Muscle of leg (tissue), 11 donors: ENCODE measurements around the gene GREB1. TPM values are rescaled to one million over a fixed set of nuclear protein-coding genes. Genes with fewer than 3 reads are reported as not detected.

Source experiments
- DNase-seq: peaks from one replicate; pipeline ENCODE4 v3.0.0; 2013
- H3K27ac ChIP-seq: one replicate; pipeline ENCODE4 v1.5.1; 2013; ENCODE audit warnings: mild to moderate bottlenecking, low read length, control low read depth
- H3K27me3 ChIP-seq: one replicate; pipeline ENCODE4 v1.6.1; 2013; ENCODE audit warnings: low read length; ENCODE audit not compliant: control insufficient read depth, insufficient read depth
- H3K36me3 ChIP-seq: one replicate; pipeline ENCODE4 v1.6.1; 2013; ENCODE audit warnings: low read length; ENCODE audit not compliant: control insufficient read depth, insufficient read depth
- H3K4me1 ChIP-seq: one replicate; pipeline ENCODE4 v1.6.1; 2013; ENCODE audit warnings: low read length; ENCODE audit not compliant: control insufficient read depth, insufficient read depth
- H3K4me3 ChIP-seq: one replicate; pipeline ENCODE4 v1.5.1; 2013; ENCODE audit warnings: low read length, control low read depth
- H3K9me3 ChIP-seq: replicated peaks from 2 replicates; pipeline ENCODE4 v1.6.1; 2013; ENCODE audit warnings: low read depth, low read length; ENCODE audit not compliant: control insufficient read depth
- WGBS: methylation state at CpG from one replicate; pipeline ENCODE4 v1.1.5; 2013; ENCODE audit warnings: missing lambda C conversion rate; ENCODE audit not compliant: insufficient coverage; 5-methylcytosine and 5-hydroxymethylcytosine counted together
- polyA plus RNA-seq, 8 donors: library from polyadenylated mRNA; unstranded; fragments of 120-200 nt; gene quantifications; one replicate each; pipeline versions ENCODE4 v1.2.1 to v1.2.3, GENCODE V29; 2013; ENCODE audit warnings: inconsistent platforms in 1 of 8, low replicate concordance in 1 of 8; ENCODE audit not compliant: insufficient read length in 8 of 8, insufficient read depth in 1 of 8
- total RNA-seq: library from RNA; stranded (reverse); fragments of 120-200 nt; gene quantifications from one replicate; pipeline ENCODE4 v1.2.4, GENCODE V29; 2013

The GREB1 gene
- total and polyA plus RNA-seq, 9 donors = 6.5 to 14.4 (median 10.5) TPM

GRCh38 chr2:11560806-11561205, 27.0 kb downstream of the GREB1 start:
- no CpG with 5 or more reads among the region's 3 CpGs for WGBS
- no peak overlapping the region for H3K27ac ChIP-seq
- H3K9me3 ChIP-seq = no peaks in the 10 kb centered on the region
- peaks cover 5% of the 10 kb centered on the region for H3K4me1 ChIP-seq
- H3K27me3 ChIP-seq = peaks cover 3% of the 10 kb centered on the region
- DNase-seq = no peak
- H3K4me3 ChIP-seq = no peak overlapping the region
- peaks cover 2% of the 10 kb centered on the region for H3K36me3 ChIP-seq

GRCh38 chr2:11562011-11562410, 28.2 kb downstream of the GREB1 start:
- no peaks in the 10 kb centered on the region for H3K9me3 ChIP-seq
- 81% methylated on average over 5 of the region's 10 CpGs for WGBS
- no peak overlapping the region for H3K4me3 ChIP-seq
- H3K27ac ChIP-seq = no peak overlapping the region
- H3K4me1 ChIP-seq = peaks cover 5% of the 10 kb centered on the region
- H3K36me3 ChIP-seq = peaks cover 6% of the 10 kb centered on the region
- DNase-seq = no peak
- H3K27me3 ChIP-seq = no peaks in the 10 kb centered on the region

- H3K9me3 ChIP-seq = no peaks in the 10 kb centered on the region
- H3K36me3 ChIP-seq = peaks cover 6% of the 10 kb centered on the region
- H3K27me3 ChIP-seq = no peaks in the 10 kb centered on the region
- WGBS = 81% methylated on average over 5 of the region's 5 CpGs
- H3K27ac ChIP-seq = no peak overlapping the region
- peaks cover 5% of the 10 kb centered on the region for H3K4me1 ChIP-seq
- no peak for DNase-seq
- no peak overlapping the region for H3K4me3 ChIP-seq
Observed at GRCh38 chr2:11562476-11562875, 28.6 kb downstream of the GREB1 start.

GRCh38 chr2:11563784-11564666, 30.2 kb downstream of the GREB1 start:
- Histone ChIP-seq H3K27ac (no peak overlapping the region), H3K4me1 (no peaks in the 10 kb centered on the region), H3K9me3 (no peaks in the 10 kb centered on the region), H3K27me3 (no peaks in the 10 kb centered on the region), H3K4me3 (no peak overlapping the region), H3K36me3 (peaks cover 6% of the 10 kb centered on the region)
- WGBS = 95% methylated on average over 7 of the region's 8 CpGs
- DNase-seq = no peak

DNA sequence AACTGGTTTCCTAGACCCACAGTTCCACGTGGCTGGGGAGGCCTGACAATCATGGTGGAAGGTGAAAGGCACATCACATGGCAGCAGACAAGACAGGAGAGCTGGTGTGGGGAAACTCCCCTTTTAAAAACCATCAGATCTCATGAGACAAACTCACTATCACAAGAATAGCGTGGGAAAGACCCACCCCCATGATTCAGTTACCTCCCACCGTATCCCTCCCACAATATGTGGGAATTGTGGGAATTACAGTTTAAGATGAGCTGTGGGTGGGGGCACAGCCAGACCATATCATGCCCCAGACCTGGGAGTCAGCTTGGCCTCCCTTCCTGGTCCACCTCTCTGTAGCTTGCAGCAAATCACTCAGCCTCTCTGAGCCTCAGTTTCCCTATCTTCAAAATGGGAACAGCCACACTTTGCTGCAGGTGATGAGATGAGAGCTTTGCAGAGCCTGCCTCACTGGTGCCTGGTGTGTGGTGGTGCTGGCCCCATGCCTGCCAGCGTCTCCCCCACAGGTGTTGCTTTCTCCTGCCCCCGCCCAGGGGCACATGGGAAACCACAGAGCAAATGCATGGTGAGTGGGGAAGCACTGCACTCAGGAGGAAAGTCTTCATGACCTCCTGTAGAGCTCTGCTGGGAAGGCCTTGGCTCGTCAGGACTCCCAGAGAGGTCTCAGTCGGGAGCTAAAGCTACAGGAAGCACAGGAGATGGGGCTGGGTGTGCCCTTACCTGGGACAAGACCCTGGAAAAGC, 31.1 kb downstream of the GREB1 start:
- H3K27ac ChIP-seq = no peak overlapping the region
- 100% methylated on average over 3 of the region's 7 CpGs for WGBS
- H3K27me3 ChIP-seq = no peaks in the 10 kb centered on the region
- H3K4me3 ChIP-seq = no peak overlapping the region
- H3K36me3 ChIP-seq = peaks cover 6% of the 10 kb centered on the region
- no peaks in the 10 kb centered on the region for H3K4me1 ChIP-seq
- H3K9me3 ChIP-seq = no peaks in the 10 kb centered on the region
- no peak for DNase-seq

DNA sequence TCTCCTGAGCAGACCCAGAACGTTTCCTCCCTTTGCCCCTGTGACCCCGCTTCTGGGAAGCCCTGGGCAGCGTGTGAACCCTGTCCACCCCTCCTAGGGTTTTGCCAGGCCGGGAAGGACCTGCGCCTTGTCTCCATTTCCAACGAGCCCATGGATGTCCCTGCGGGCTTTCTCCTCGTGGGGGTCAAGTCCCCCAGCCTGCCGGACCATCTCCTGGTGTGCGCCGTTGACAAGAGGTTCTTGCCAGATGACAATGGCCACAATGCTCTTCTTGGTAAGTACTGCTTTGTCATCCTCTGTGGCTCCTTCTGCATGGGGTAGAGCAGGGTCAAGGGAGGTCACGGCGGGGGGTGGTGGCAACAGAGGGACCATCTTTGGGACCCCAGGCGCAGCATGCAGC, 32.5 kb downstream of the GREB1 start:
- Histone ChIP-seq H3K4me1 (no peaks in the 10 kb centered on the region), H3K27ac (no peak overlapping the region), H3K4me3 (no peak overlapping the region), H3K9me3 (no peaks in the 10 kb centered on the region), H3K36me3 (peaks cover 6% of the 10 kb centered on the region), H3K27me3 (no peaks in the 10 kb centered on the region)
- 83% methylated on average over 9 of the region's 14 CpGs for WGBS
- no peak for DNase-seq

DNA sequence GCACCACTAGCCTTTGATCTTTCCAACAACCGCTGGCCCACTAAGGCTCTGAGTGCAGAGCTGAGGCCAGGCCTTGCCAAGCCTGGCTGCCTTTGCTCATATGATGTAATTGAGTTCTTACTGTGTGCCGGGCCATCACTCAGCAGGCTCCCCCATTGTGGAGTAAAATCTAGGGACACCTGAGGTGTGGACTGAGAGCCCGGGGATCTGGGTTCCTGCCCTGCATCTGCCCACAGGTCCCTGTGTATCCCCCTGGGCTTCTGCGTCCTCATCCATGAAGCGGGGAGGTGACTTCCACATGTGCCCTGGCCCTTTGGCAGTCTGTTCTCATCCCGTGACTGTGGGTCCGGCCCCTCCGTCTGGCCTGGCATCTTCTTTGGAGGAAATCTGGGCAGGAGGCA, 33.8 kb downstream of the GREB1 start:
- H3K4me3 ChIP-seq = no peak overlapping the region
- DNase-seq = no peak
- no peaks in the 10 kb centered on the region for H3K27me3 ChIP-seq
- H3K36me3 ChIP-seq = peaks cover 6% of the 10 kb centered on the region
- 79% methylated on average over 3 of the region's 8 CpGs for WGBS
- no peaks in the 10 kb centered on the region for H3K9me3 ChIP-seq
- no peaks in the 10 kb centered on the region for H3K4me1 ChIP-seq
- H3K27ac ChIP-seq = no peak overlapping the region

DNA sequence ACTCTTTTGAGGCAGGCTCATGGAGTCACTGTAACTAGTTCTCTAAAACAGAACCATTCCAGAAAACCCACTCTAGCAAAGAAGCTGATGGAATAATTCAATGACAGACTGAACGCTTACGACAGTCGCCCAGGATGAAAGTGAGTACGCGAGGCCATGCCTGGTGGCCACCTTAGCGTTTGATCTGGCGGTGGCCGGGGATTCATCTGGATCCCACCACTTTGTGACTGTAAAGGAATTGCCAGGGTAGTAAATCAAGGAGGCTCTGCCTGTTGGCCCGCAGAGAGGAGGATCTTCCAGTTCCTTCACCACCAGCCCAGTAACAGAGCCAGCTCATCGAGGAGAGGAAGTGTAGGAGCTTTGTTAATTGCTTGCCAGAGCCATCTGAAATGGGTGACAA, 34.6 kb downstream of the GREB1 start:
- WGBS = 69% methylated on average over 6 of the region's 10 CpGs
- Histone ChIP-seq H3K27ac (no peak overlapping the region), H3K4me1 (no peaks in the 10 kb centered on the region), H3K4me3 (no peak overlapping the region), H3K36me3 (peaks cover 4% of the 10 kb centered on the region), H3K9me3 (no peaks in the 10 kb centered on the region), H3K27me3 (no peaks in the 10 kb centered on the region)
- no peak for DNase-seq

DNA sequence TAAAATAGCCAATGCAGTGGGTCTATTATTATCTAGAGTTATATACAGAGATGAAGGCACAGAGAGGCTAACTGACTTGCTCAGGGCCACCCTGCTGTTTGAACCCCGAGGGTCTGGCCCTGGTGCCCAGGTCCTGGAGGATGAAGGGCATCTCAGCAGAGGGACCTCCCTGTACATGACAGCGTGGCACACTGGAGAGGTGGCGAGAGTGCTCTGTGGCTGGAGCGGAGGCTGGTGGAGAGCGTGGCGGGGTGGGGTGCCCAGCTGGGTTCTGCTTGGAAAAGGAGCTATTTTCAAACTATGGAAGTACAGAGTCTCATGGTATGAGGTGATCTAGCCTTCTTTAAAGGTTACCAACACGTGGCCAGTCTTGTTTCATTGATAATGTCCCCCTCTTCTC, 35.8 kb downstream of the GREB1 start:
- no peaks in the 10 kb centered on the region for H3K27me3 ChIP-seq
- no peak overlapping the region for H3K4me3 ChIP-seq
- peaks cover 4% of the 10 kb centered on the region for H3K36me3 ChIP-seq
- 90% methylated on average over 5 of the region's 7 CpGs for WGBS
- no peaks in the 10 kb centered on the region for H3K4me1 ChIP-seq
- no peak overlapping the region for H3K27ac ChIP-seq
- H3K9me3 ChIP-seq = no peaks in the 10 kb centered on the region
- DNase-seq = no peak

DNA sequence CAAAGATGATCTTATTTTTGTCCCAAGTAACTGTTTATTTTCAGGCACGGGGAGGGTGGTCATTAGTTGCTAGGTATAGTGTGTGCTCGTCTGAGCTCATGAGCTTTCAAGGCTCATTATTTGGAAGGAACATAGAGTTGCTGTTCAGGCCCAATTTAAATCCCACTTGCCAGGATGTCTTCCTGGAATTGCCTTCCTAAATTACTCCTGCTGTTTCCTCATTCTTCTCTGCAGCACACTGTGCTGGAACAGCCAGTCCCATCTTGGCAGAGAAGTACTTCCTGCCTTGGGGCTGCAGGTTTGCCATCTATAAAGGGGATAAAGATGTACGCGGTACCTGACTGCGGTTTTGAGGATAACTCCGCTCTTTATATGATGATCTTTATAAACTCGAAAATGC, 37.3 kb downstream of the GREB1 start:
- H3K4me1 ChIP-seq = no peaks in the 10 kb centered on the region
- WGBS = 80% methylated on average over 1 of the region's 7 CpGs
- no peaks in the 10 kb centered on the region for H3K27me3 ChIP-seq
- H3K36me3 ChIP-seq = peaks cover 4% of the 10 kb centered on the region
- no peak overlapping the region for H3K4me3 ChIP-seq
- peak; percentile 51 for DNase-seq
- no peaks in the 10 kb centered on the region for H3K9me3 ChIP-seq
- H3K27ac ChIP-seq = no peak overlapping the region
